ENCODE data around the gene DEK.

DNA sequence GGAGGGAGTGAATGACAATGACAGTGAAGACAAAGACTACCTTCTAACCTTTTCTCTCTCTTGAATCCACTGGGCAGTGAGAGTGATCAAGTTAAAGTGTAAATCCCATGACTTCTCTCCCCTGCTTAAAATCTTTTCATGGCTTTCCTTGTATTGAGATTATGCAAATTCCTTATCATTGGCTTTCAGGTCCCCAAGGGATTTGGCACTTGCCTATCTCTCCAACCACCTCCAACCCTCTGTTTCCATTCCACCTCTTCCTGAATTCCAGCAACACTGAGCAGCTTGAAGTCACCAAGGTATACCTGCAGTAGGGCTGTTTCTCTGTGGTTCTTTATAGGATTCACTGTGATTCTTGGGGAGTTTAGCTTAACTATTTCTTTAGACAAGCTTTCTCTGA is 48.0 kb upstream of the DEK start:
- TF ChIP-seq CBX2 (IDR thresholded peaks at IDR 0.05; ENCODE audit: borderline replicate concordance, low read depth) (no peak), POLR2A (IDR thresholded peaks at IDR 0.05; ENCODE audit: low read length) (no peak), RNF2 (IDR thresholded peaks at IDR 0.05; ENCODE audit: borderline replicate concordance, low read depth) (no peak), NFE2L2 (conservative IDR thresholded peaks at IDR 0.05; ENCODE audit: low read length) (no peak), CBX8 (IDR thresholded peaks at IDR 0.05) (no peak), POLR2AphosphoS2 (conservative IDR thresholded peaks at IDR 0.05; ENCODE audit: low read length) (no peak), RAD21 (conservative IDR thresholded peaks at IDR 0.05 in 1 of 2, IDR thresholded peaks at IDR 0.05 in 1 of 2) (no peak), SREBF2 (IDR thresholded peaks at IDR 0.05) (no peak), JUN (IDR thresholded peaks at IDR 0.05) (no peak), TFCP2L1 (CRISPR knock-in tag; IDR thresholded peaks at IDR 0.05) (no peak)
- TF ChIP-seq, protein P1, sequence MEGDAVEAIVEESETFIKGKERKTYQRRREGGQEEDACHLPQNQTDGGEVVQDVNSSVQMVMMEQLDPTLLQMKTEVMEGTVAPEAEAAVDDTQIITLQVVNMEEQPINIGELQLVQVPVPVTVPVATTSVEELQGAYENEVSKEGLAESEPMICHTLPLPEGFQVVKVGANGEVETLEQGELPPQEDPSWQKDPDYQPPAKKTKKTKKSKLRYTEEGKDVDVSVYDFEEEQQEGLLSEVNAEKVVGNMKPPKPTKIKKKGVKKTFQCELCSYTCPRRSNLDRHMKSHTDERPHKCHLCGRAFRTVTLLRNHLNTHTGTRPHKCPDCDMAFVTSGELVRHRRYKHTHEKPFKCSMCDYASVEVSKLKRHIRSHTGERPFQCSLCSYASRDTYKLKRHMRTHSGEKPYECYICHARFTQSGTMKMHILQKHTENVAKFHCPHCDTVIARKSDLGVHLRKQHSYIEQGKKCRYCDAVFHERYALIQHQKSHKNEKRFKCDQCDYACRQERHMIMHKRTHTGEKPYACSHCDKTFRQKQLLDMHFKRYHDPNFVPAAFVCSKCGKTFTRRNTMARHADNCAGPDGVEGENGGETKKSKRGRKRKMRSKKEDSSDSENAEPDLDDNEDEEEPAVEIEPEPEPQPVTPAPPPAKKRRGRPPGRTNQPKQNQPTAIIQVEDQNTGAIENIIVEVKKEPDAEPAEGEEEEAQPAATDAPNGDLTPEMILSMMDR (IDR thresholded peaks at IDR 0.05): no peak
- TF ChIP-seq, protein P2, sequence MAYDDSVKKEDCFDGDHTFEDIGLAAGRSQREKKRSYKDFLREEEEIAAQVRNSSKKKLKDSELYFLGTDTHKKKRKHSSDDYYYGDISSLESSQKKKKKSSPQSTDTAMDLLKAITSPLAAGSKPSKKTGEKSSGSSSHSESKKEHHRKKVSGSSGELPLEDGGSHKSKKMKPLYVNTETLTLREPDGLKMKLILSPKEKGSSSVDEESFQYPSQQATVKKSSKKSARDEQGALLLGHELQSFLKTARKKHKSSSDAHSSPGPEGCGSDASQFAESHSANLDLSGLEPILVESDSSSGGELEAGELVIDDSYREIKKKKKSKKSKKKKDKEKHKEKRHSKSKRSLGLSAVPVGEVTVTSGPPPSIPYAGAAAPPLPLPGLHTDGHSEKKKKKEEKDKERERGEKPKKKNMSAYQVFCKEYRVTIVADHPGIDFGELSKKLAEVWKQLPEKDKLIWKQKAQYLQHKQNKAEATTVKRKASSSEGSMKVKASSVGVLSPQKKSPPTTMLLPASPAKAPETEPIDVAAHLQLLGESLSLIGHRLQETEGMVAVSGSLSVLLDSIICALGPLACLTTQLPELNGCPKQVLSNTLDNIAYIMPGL (CRISPR knock-in tag; IDR thresholded peaks at IDR 0.05; ENCODE audit: borderline replicate concordance): no peak
- TF ChIP-seq, protein P3, sequence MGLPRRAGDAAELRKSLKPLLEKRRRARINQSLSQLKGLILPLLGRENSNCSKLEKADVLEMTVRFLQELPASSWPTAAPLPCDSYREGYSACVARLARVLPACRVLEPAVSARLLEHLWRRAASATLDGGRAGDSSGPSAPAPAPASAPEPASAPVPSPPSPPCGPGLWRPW (IDR thresholded peaks at IDR 0.05): no peak
- TF ChIP-seq, protein P4, sequence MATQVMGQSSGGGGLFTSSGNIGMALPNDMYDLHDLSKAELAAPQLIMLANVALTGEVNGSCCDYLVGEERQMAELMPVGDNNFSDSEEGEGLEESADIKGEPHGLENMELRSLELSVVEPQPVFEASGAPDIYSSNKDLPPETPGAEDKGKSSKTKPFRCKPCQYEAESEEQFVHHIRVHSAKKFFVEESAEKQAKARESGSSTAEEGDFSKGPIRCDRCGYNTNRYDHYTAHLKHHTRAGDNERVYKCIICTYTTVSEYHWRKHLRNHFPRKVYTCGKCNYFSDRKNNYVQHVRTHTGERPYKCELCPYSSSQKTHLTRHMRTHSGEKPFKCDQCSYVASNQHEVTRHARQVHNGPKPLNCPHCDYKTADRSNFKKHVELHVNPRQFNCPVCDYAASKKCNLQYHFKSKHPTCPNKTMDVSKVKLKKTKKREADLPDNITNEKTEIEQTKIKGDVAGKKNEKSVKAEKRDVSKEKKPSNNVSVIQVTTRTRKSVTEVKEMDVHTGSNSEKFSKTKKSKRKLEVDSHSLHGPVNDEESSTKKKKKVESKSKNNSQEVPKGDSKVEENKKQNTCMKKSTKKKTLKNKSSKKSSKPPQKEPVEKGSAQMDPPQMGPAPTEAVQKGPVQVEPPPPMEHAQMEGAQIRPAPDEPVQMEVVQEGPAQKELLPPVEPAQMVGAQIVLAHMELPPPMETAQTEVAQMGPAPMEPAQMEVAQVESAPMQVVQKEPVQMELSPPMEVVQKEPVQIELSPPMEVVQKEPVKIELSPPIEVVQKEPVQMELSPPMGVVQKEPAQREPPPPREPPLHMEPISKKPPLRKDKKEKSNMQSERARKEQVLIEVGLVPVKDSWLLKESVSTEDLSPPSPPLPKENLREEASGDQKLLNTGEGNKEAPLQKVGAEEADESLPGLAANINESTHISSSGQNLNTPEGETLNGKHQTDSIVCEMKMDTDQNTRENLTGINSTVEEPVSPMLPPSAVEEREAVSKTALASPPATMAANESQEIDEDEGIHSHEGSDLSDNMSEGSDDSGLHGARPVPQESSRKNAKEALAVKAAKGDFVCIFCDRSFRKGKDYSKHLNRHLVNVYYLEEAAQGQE (IDR thresholded peaks at IDR 0.05): no peak

Measured in A549 (cell line).